ENCODE measurements around the gene COL27A1.

The COL27A1 gene

DNA sequence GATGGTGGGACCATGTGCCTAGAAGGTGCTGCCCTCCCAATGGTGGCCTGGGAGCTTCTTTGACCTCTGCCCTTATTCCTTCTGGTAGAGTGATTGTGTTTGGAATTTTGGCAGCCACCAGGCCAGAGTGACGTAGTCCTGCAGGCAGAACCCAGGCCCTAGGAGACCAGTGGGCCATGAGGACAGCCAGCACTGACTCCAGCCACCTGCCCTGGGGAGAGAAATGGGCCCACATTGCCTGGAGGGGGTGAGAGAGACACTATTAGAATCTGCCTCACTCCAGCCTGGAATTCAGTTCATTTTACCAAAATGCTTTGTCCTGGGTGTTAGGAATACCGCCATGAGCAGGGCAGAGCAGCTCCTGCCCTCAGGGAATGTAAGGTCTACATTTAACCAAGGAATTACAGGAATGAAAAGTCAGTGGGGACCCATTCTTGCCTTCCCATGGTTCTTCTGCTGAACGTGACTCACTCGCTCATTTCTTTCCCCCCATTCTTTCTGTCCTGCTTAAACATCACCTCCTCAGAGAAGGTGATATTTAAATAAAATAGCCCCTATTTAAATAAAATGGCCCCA, 5.5 kb upstream of the COL27A1 start:
- FAIRE-seq: no peak

DNA sequence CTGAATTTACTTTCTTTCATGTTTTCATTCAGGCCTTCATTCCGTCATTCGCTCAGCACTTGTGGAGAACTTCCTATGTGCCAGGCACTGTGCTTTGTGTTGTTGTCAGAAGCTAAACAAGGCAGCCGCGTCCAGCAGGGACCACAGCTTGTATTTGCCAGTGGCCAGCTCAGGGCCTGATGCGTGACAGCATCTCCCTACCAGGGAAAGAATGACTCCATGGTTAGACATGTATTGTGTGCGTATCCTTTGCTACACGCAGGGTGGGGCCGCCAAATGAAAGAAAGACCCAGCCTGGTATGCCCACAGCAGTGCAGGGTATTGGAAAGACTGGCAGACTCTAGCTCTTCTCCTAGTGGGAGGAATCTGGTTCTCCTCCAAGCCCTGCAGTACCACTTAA, 4.7 kb upstream of the COL27A1 start:
- FAIRE-seq: no peak

- FAIRE-seq: no peak
These were observed 3.8 kb upstream of the COL27A1 start for GRCh38 chr9:114151426-114151956.

GRCh38 chr9:114153761-114154599, 1.4 kb upstream of the COL27A1 start:
- FAIRE-seq: no peak

DNA sequence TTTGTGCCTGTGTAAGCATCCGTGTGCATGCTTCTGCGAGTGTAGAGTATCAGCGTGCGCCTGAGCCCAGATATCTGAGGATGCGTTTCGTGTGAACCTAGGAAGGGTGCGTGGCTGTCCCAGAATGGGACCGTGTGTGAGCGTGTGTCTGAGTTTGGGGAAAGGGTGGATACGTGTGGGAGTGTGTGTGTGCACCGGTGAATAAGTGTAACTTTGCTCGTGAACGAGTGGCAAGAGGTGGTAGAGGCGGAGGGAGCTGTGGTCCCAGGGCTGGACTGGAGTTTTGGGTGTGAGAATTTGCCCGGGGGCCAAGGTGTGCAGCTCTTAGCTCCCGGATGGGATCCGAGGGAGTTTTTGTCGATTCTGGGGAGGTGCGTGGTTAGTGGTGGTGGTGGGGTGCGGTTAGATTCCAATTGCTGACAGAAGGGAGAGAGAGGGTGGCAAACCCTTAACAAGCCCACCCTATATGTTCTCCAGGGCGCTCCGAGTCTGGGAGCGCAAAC, 686 bp upstream of the COL27A1 start:
- FAIRE-seq: no peak

- no peak for FAIRE-seq
These were observed 789 bp downstream of the COL27A1 start for GRCh38 chr9:114155995-114156656.

- no peak for FAIRE-seq
These were observed 1.5 kb downstream of the COL27A1 start for GRCh38 chr9:114156657-114157421.

GRCh38 chr9:114157516-114158176, 2.3 kb downstream of the COL27A1 start:
- FAIRE-seq: no peak

- no peak for FAIRE-seq
These were observed 3.3 kb downstream of the COL27A1 start for GRCh38 chr9:114158482-114159130.

DNA sequence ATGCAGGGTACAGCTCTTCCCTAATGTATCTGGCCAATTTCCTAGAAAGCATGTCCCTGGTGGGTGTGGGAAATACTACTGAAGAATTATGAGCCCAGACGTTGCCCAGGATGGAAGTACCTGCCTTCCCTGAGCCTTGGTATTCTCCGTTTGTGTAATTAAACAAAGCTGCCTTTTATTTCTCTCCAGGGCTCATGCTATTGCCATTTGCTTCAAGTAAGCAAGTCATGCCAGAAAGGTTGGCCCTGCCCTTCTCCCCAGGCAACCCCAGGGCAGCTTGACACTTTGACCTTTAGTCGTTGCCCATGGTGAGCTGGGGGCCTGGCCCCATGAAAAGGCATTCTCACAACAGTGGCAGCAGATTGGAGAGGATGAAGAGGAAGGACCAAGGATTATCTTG, 4.4 kb downstream of the COL27A1 start:
- FAIRE-seq: no peak

DNA sequence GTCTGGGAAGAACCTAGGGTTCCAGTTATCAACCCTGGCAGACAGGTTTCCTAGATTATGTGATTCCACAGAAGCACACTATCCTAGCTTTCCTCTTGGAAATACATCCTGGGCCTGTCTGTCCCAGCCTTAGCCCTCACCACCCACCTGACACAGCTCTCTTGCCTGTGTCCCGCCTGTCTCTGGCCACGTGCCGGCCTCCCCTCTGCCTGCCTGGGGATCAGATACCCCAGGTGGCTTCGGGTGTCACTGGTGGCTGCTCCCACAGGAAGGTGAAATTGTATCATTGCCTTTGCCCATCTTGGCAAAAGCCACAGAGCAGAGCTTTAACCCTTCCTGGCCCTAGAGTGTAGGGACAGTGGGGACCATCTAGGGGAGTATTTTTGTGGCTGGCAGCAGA, 6.2 kb downstream of the COL27A1 start:
- FAIRE-seq: no peak

- FAIRE-seq: peak; percentile 86
These were observed 8.2 kb downstream of the COL27A1 start for GRCh38 chr9:114163517-114163951.

DNA sequence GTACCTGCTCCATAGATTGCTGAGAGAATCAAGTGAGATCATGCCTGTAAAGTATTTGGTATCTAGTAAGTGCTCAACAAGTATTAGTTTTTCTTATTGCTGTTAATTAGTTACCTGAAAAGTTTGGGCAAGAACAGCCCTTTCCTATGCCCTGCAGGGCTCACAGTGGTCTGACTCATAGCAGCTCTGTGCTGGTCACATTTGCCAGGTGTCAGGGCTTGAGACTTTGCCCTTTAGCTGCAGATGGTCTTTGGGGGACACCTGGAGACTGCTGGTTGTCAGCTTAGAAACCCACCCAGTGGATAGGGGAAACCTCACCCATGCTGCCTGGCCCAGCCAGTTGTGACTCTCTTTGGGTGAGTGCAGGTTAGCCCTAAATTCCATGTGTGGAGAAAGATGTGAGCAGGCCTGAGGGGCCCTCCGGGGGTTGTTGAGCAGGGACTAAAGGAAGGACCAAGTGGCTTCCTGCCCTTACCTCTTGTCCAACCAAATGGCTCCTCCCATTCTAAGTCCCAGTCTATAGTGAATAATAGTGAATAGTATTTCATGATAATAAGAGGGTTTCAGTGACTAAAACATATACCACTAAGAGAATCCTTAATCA, 9.0 kb downstream of the COL27A1 start:
- peak; percentile 76 for FAIRE-seq

GRCh38 chr9:114165407-114166102, 10.2 kb downstream of the COL27A1 start:
- no peak for FAIRE-seq

DNA sequence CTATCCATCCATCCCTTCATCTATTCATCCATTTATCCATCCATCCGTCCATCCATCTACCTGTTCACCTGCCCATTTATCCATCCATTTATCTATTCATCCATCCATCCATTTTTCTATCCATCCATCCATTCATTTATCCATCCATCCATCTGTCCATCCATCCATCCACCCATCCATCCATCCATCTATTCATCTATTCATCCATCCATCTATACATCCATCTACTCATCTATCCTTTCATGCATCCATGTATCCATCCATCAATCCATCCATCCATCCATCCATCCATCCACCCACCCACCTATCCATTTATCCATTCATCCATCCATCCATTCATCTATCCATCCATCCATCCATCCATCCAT, 10.8 kb downstream of the COL27A1 start:
- no peak for FAIRE-seq

- FAIRE-seq: no peak
These were observed 11.6 kb downstream of the COL27A1 start for GRCh38 chr9:114166614-114167572.

GRCh38 chr9:114167591-114168091, 12.3 kb downstream of the COL27A1 start:
- no peak for FAIRE-seq

- FAIRE-seq: no peak
These were observed 13.1 kb downstream of the COL27A1 start for GRCh38 chr9:114168281-114169028.

Data from islet of Langerhans (tissue), 1 donor.